ENCODE measurements around the gene SLC2A13. TPM values are rescaled to one million over a fixed set of nuclear protein-coding genes. Genes with fewer than 3 reads are reported as not detected.

The SLC2A13 gene
- total and polyA plus RNA-seq, 10 of the 15 experiments (the other 5 are each of a cell fraction or from before 2014, with no cell fraction given): 0.05 to 3.7 (median 0.25) TPM

- CTCF ChIA-PET: interaction anchor here (0.5 to 1.4 kb wide), 4 partner anchors 8 to 194 kb away, joined by 3 to 4 read pairs (median 4); no protein-coding TSS in a partner anchor
- no peak for DNase-seq (ENCODE audit: low read depth, low spot score)
- POLR2A ChIA-PET: no interaction called here
- in situ Hi-C loops (cut with MboI) (no loop called here), intact Hi-C loops (cut with micrococcal nuclease; ENCODE audit: unreplicated experiment) (no loop called here)
- no peak overlapping the region for H3K27ac ChIP-seq (ENCODE audit: control insufficient read depth, insufficient read depth)
- no peak for FAIRE-seq
- no peak for TF ChIP-seq NFYB (IDR thresholded peaks at IDR 0.05; ENCODE audit: insufficient read depth, low read depth, low read length)
- no peak for TF ChIP-seq ZNF217 (IDR thresholded peaks at IDR 0.05)
- no peak for TF ChIP-seq ZNF592 (IDR thresholded peaks at IDR 0.05)
- TF ChIP-seq IRF4 (IDR thresholded peaks at IDR 0.05; ENCODE audit: low read depth, low read length): no peak
- TF ChIP-seq RUNX3 (IDR thresholded peaks at IDR 0.05; ENCODE audit: low read length): no peak
- no peak for TF ChIP-seq MYB (IDR thresholded peaks at IDR 0.05; ENCODE audit: borderline replicate concordance, low read depth, low read length)
- TF ChIP-seq E2F8 (IDR thresholded peaks at IDR 0.05; ENCODE audit: low read depth, partially characterized antibody): no peak
- no peak for TF ChIP-seq CUX1 (IDR thresholded peaks at IDR 0.05; ENCODE audit: insufficient replicate concordance, low read depth, low read length)
- TF ChIP-seq SUZ12 (IDR thresholded peaks at IDR 0.05; ENCODE audit: unreplicated experiment): no peak
- no peak for TF ChIP-seq SMC3 (IDR thresholded peaks at IDR 0.05; ENCODE audit: borderline replicate concordance, low read length)
- H3K36me3 ChIP-seq (ENCODE audit: control insufficient read depth in 2 of 2, insufficient read depth in 2 of 2, low read length in 1 of 2): no peaks in the 10 kb centered on the region
- SMC1A ChIA-PET (ENCODE audit: uncharacterized antibody, unreplicated experiment): interaction anchor here (1.1 to 1.4 kb wide), 3 partner anchors 19 to 196 kb away, joined by 3 to 5 read pairs (median 3); no protein-coding TSS in a partner anchor
- no peak for ATAC-seq
- no TSS peak for BruUV-seq (replicated peaks)
- RAD21 ChIA-PET (ENCODE audit: unreplicated experiment): no interaction called here
- no peak overlapping the region for H3K4me2 ChIP-seq (ENCODE audit: control insufficient read depth, insufficient read depth)
- no peak overlapping the region for H3K9ac ChIP-seq (ENCODE audit: control insufficient read depth, insufficient read depth, low read length)
- WGBS (ENCODE audit: insufficient coverage, insufficient replicate concordance, low lambda C conversion rate, missing lambda C conversion rate): 75% methylated on average over 2 of the region's 2 CpGs
- no peak overlapping the region for H3K4me3 ChIP-seq
- no peaks in the 10 kb centered on the region for H3K9me3 ChIP-seq (replicated peaks; ENCODE audit: control insufficient read depth, insufficient read depth, low read length)
- H4K20me1 ChIP-seq (ENCODE audit: control insufficient read depth, insufficient read depth): no peaks in the 10 kb centered on the region
- H3K79me2 ChIP-seq (ENCODE audit: control insufficient read depth, insufficient read depth, low read length): no peaks in the 10 kb centered on the region
- H3K4me1 ChIP-seq (ENCODE audit: control insufficient read depth, insufficient read depth, low read length): no peaks in the 10 kb centered on the region
- no peaks in the 10 kb centered on the region for H3K27me3 ChIP-seq (replicated peaks in 1 of 2; ENCODE audit: control insufficient read depth in 2 of 2, insufficient read depth in 2 of 2, low read length in 1 of 2)
- no peak overlapping the region for H2AFZ ChIP-seq (ENCODE audit: control insufficient read depth, low read depth, low read length)
These were observed 290.1 kb downstream of the SLC2A13 start for GRCh38 chr12:39815746-39816145.

Measured in GM12878 (cell line).